ENCODE data around the gene SLC16A12. TPM values are rescaled to one million over a fixed set of nuclear protein-coding genes. Genes with fewer than 3 reads are reported as not detected.
A peak's percentile ranks its signal among the peaks of the same experiment; 100 is the strongest.

Gene SLC16A12
- total RNA-seq, 6 donors from 2014 or later = 1.3 to 4.4 (median 3.5) TPM

GRCh38 chr10:89566095-89566950 lies 30.9 kb upstream of the SLC16A12 start:
- 51 to 63% methylated on average over 10 of the region's 10 CpGs for WGBS, 2 donors
- no peaks in the 10 kb centered on the region for H3K27me3 ChIP-seq
- TF ChIP-seq POLR2AphosphoS5 (IDR thresholded peaks at IDR 0.05) = no peak
- TF ChIP-seq POLR2A (IDR thresholded peaks at IDR 0.05) = no peak
- no peak for TF ChIP-seq CTCF (IDR thresholded peaks at IDR 0.05)
- no peak for TF ChIP-seq EP300 (IDR thresholded peaks at IDR 0.05)
- no peaks in the 10 kb centered on the region for H3K9me3 ChIP-seq
- H3K36me3 ChIP-seq = no peaks in the 10 kb centered on the region
- DNase-seq (no peak), ATAC-seq (ENCODE audit: low FRiP score in 2 of 2) (no peak)
- no peak overlapping the region for H3K27ac ChIP-seq
- no peak overlapping the region for H3K4me3 ChIP-seq
- H3K4me1 ChIP-seq = peaks cover 0 to 3% (median 0%) of the 10 kb centered on the region in 4 donors

- Histone ChIP-seq H3K4me3 (no peak overlapping the region), H3K27me3 (no peaks in the 10 kb centered on the region), H3K36me3 (no peaks in the 10 kb centered on the region), H3K4me1 (peaks cover 0 to 3% (median 0%) of the 10 kb centered on the region in 4 donors), H3K9me3 (no peaks in the 10 kb centered on the region), H3K27ac (no peak overlapping the region)
- ATAC-seq (ENCODE audit: low FRiP score in 2 of 2) (no peak), DNase-seq (no peak)
- TF ChIP-seq POLR2AphosphoS5 (IDR thresholded peaks at IDR 0.05) = no peak
- TF ChIP-seq CTCF (IDR thresholded peaks at IDR 0.05) = no peak
- TF ChIP-seq EP300 (IDR thresholded peaks at IDR 0.05) = no peak
- TF ChIP-seq POLR2A (IDR thresholded peaks at IDR 0.05) = no peak
- WGBS, 2 donors = 62 to 63% methylated on average over 1 of the region's 1 CpG
Observed at GRCh38 chr10:89565180-89565579, 29.8 kb upstream of the SLC16A12 start.

GRCh38 chr10:89563861-89564478 lies 28.6 kb upstream of the SLC16A12 start:
- no peaks in the 10 kb centered on the region for H3K9me3 ChIP-seq
- ATAC-seq (ENCODE audit: low FRiP score in 2 of 2) (peak in 1 of 2 donors; percentile 73), DNase-seq (no peak)
- H3K4me1 ChIP-seq = peaks cover 0 to 3% (median 0%) of the 10 kb centered on the region in 4 donors
- WGBS, 2 donors = 18 to 21% methylated on average over 2 of the region's 2 CpGs
- no peaks in the 10 kb centered on the region for H3K36me3 ChIP-seq
- peak; percentile 46 to 79 (median 62) for TF ChIP-seq CTCF (IDR thresholded peaks at IDR 0.05)
- no peak for TF ChIP-seq POLR2AphosphoS5 (IDR thresholded peaks at IDR 0.05)
- no peak overlapping the region for H3K27ac ChIP-seq
- no peak overlapping the region for H3K4me3 ChIP-seq
- H3K27me3 ChIP-seq = no peaks in the 10 kb centered on the region

GRCh38 chr10:89563311-89563710 lies 27.9 kb upstream of the SLC16A12 start:
- Histone ChIP-seq H3K36me3 (no peaks in the 10 kb centered on the region), H3K27me3 (no peaks in the 10 kb centered on the region), H3K27ac (no peak overlapping the region), H3K4me1 (peaks cover 0 to 3% (median 0%) of the 10 kb centered on the region in 4 donors), H3K9me3 (no peaks in the 10 kb centered on the region), H3K4me3 (no peak overlapping the region)
- DNase-seq = no peak
- ATAC-seq (ENCODE audit: low FRiP score in 2 of 2) = no peak
- WGBS, 2 donors = 97 to 98% methylated on average over 2 to 3 of the region's 3 CpGs
- TF ChIP-seq POLR2A (IDR thresholded peaks at IDR 0.05) (no peak), POLR2AphosphoS5 (IDR thresholded peaks at IDR 0.05) (no peak), EP300 (IDR thresholded peaks at IDR 0.05) (no peak)

GRCh38 chr10:89556600-89556999 lies 21.2 kb upstream of the SLC16A12 start:
- no peaks in the 10 kb centered on the region for H3K9me3 ChIP-seq
- no peaks in the 10 kb centered on the region for H3K4me1 ChIP-seq
- no peaks in the 10 kb centered on the region for H3K36me3 ChIP-seq
- no peaks in the 10 kb centered on the region for H3K27me3 ChIP-seq
- H3K4me3 ChIP-seq = no peak overlapping the region
- no peak overlapping the region for H3K27ac ChIP-seq
- 79 to 92% methylated on average over 1 of the region's 1 CpG for WGBS, 2 donors
- no peak for ATAC-seq (ENCODE audit: low FRiP score in 2 of 2)
- no peak for TF ChIP-seq POLR2AphosphoS5 (IDR thresholded peaks at IDR 0.05)
- no peak for TF ChIP-seq CTCF (IDR thresholded peaks at IDR 0.05)
- no peak for TF ChIP-seq EP300 (IDR thresholded peaks at IDR 0.05)
- no peak for TF ChIP-seq POLR2A (IDR thresholded peaks at IDR 0.05)
- no peak for DNase-seq
